ENCODE data around the gene MOB1A. TPM values are rescaled to one million over a fixed set of nuclear protein-coding genes. Genes with fewer than 3 reads are reported as not detected.
"Not testable (repeated sequence)": the region's sequence is repeated elsewhere in the genome, so short reads cannot be mapped to it uniquely, and the experiment has no call there.

MOB1A gene
- total RNA-seq, 1 experiment from 2014 or later, result 92.6 TPM

- no peaks in the 10 kb centered on the region for H3K36me3 Mint-ChIP-seq (ENCODE audit: insufficient read depth, unreplicated experiment)
- H3K9me3 Mint-ChIP-seq (ENCODE audit: unreplicated experiment), result no peaks in the 10 kb centered on the region
- CTCF ChIA-PET, result interaction anchor here (0.6 to 1.4 kb wide), 3 partner anchors 10 to 62 kb away, joined by 3 read pairs; partner anchors contain the start of genes MOB1A and MTHFD2
- POLR2A ChIA-PET, result interaction anchor here (0.6 to 6.1 kb wide), 13 partner anchors 9 to 270 kb away, joined by 4 to 112 read pairs (median 5); partner anchors contain the start of genes BOLA3, MOB1A, MTHFD2 and WBP1
- intact Hi-C loops (cut with micrococcal nuclease), result loop anchor here (1.0 kb wide), 1 partner anchor 10 kb away; the partner anchor contains the start of gene MTHFD2
- H3K4me3 Mint-ChIP-seq (ENCODE audit: unreplicated experiment), result peak overlapping the region; percentile 42
- TF ChIP-seq CTCF (IDR thresholded peaks at IDR 0.05; ENCODE audit: unreplicated experiment), result no peak
- no peaks in the 10 kb centered on the region for H3K27me3 Mint-ChIP-seq (ENCODE audit: insufficient read depth, unreplicated experiment)
- no TSS peak for BruUV-seq (replicated peaks)
- H3K4me1 Mint-ChIP-seq (ENCODE audit: insufficient read depth, unreplicated experiment), result peaks cover 15% of the 10 kb centered on the region
- peak; percentile 93 for DNase-seq (ENCODE audit: unreplicated experiment)
- peak overlapping the region; percentile 64 for H3K27ac Mint-ChIP-seq (ENCODE audit: low read depth, unreplicated experiment)
Observed at GRCh38 chr2:74188018-74188601, 9.4 kb upstream of the MOB1A start.

GRCh38 chr2:74186706-74187105 lies 8.0 kb upstream of the MOB1A start:
- CTCF ChIA-PET; H3K4me3 Mint-ChIP-seq (ENCODE audit: unreplicated experiment); H3K27me3 Mint-ChIP-seq (ENCODE audit: insufficient read depth, unreplicated experiment); BruUV-seq (replicated peaks); H3K36me3 Mint-ChIP-seq (ENCODE audit: insufficient read depth, unreplicated experiment); H3K9me3 Mint-ChIP-seq (ENCODE audit: unreplicated experiment); DNase-seq (ENCODE audit: unreplicated experiment); intact Hi-C loops (cut with micrococcal nuclease); H3K27ac Mint-ChIP-seq (ENCODE audit: low read depth, unreplicated experiment): not testable (repeated sequence)
- POLR2A ChIA-PET, result interaction anchor here (0.7 to 6.1 kb wide), 4 partner anchors 7 to 358 kb away, joined by 3 to 112 read pairs (median 31); partner anchors contain the start of genes MOB1A, MTHFD2 and STAMBP
- H3K4me1 Mint-ChIP-seq (ENCODE audit: insufficient read depth, unreplicated experiment), result peaks cover 15% of the 10 kb centered on the region

GRCh38 chr2:74186038-74186437 lies 7.4 kb upstream of the MOB1A start:
- H3K9me3 Mint-ChIP-seq (ENCODE audit: unreplicated experiment), result no peaks in the 10 kb centered on the region
- no peaks in the 10 kb centered on the region for H3K36me3 Mint-ChIP-seq (ENCODE audit: insufficient read depth, unreplicated experiment)
- TF ChIP-seq CTCF (IDR thresholded peaks at IDR 0.05; ENCODE audit: unreplicated experiment), result no peak
- H3K4me1 Mint-ChIP-seq (ENCODE audit: insufficient read depth, unreplicated experiment), result peaks cover 12% of the 10 kb centered on the region
- POLR2A ChIA-PET, result no interaction called here
- intact Hi-C loops (cut with micrococcal nuclease), result no loop called here
- peak overlapping the region; percentile 46 for H3K27ac Mint-ChIP-seq (ENCODE audit: low read depth, unreplicated experiment)
- no peak for DNase-seq (ENCODE audit: unreplicated experiment)
- CTCF ChIA-PET, result no interaction called here
- no peak overlapping the region for H3K4me3 Mint-ChIP-seq (ENCODE audit: unreplicated experiment)
- no TSS peak for BruUV-seq (replicated peaks)
- H3K27me3 Mint-ChIP-seq (ENCODE audit: insufficient read depth, unreplicated experiment), result no peaks in the 10 kb centered on the region

GRCh38 chr2:74183878-74184277 lies 5.2 kb upstream of the MOB1A start:
- H3K4me3 Mint-ChIP-seq (ENCODE audit: unreplicated experiment), result no peak overlapping the region
- CTCF ChIA-PET, result interaction anchor here (0.5 to 1.1 kb wide), 3 partner anchors 35 to 126 kb away, joined by 3 to 5 read pairs (median 3); no protein-coding TSS in a partner anchor
- POLR2A ChIA-PET, result interaction anchor here (1.2 kb wide), 1 partner anchor 15 kb away, joined by 7 read pairs; the partner anchor contains the start of gene MTHFD2

More at GRCh38 chr2:74183878-74184277, 5.2 kb upstream of the MOB1A start:
- Mint-ChIP-seq H3K9me3 (ENCODE audit: unreplicated experiment) (no peaks in the 10 kb centered on the region), H3K27me3 (ENCODE audit: insufficient read depth, unreplicated experiment) (no peaks in the 10 kb centered on the region), H3K4me1 (ENCODE audit: insufficient read depth, unreplicated experiment) (peaks cover 10% of the 10 kb centered on the region), H3K36me3 (ENCODE audit: insufficient read depth, unreplicated experiment) (no peaks in the 10 kb centered on the region), H3K27ac (ENCODE audit: low read depth, unreplicated experiment) (no peak overlapping the region)
- no peak for TF ChIP-seq CTCF (IDR thresholded peaks at IDR 0.05; ENCODE audit: unreplicated experiment)
- no TSS peak for BruUV-seq (replicated peaks)
- DNase-seq (ENCODE audit: unreplicated experiment), result no peak
- intact Hi-C loops (cut with micrococcal nuclease), result no loop called here
